PC-3 (cell line): ENCODE data around the gene SLC25A21. TPM values are rescaled to one million over a fixed set of nuclear protein-coding genes. Genes with fewer than 3 reads are reported as not detected.

Experiments used
- ATAC-seq: fragments of 200-7000 bp; cut with Tn5 transposase; 2 replicates; pipeline ENCODE4 v1.9.1; 2020; ENCODE audit warnings: mild to moderate bottlenecking, moderate library complexity
- BruUV-seq: library from RNA; stranded (reverse); fragments of 400-500 nt; replicated peaks from 2 replicates; lab custom pipeline; 2021; lab: Mats Ljungman, UMichigan
- CTCF ChIA-PET: fragments of 300-600 bp; sonication (Branson Sonifier 250); formaldehyde crosslinking; loops from one replicate; lab custom pipeline; 2022; ENCODE audit warnings: antibody characterized with exemption; lab: Charles Lee
- POLR2A ChIA-PET: fragments of 300-600 bp; sonication (Branson Sonifier 250); formaldehyde crosslinking; loops from one replicate; lab custom pipeline; 2022; ENCODE audit warnings: antibody characterized with exemption; ENCODE audit not compliant: unreplicated experiment; lab: Charles Lee
- DNase-seq: peaks from one replicate; pipeline ENCODE4 v3.0.0-alpha.2; 2015
- H2AFZ ChIP-seq: fragments of 300-600 bp; sonication (generic); 2 replicates; pipeline ENCODE4 v1.6.0; 2016; ENCODE audit warnings: antibody characterized with exemption, low read length
- H3F3A ChIP-seq: fragments of 300-600 bp; sonication (generic); one replicate; pipeline ENCODE4 v1.6.0; 2017; ENCODE audit warnings: antibody characterized with exemption, low read length, control low read depth, mild to moderate bottlenecking; ENCODE audit not compliant: unreplicated experiment
- H3K27ac ChIP-seq: fragments of 300-600 bp; sonication (generic); 2 replicates; pipeline ENCODE4 v1.5.1; 2016; ENCODE audit warnings: mild to moderate bottlenecking, low read length
- H3K27me3 ChIP-seq: fragments of 300-600 bp; sonication (generic); 2 replicates; pipeline ENCODE4 v1.6.1; 2016; ENCODE audit warnings: low read length, mixed read lengths
- H3K36me3 ChIP-seq: fragments of 300-600 bp; sonication (generic); 2 replicates; pipeline ENCODE4 v1.6.1; 2016; ENCODE audit warnings: low read depth, mixed run types, low read length, mixed read lengths
- H3K4me1 ChIP-seq: fragments of 300-600 bp; sonication (generic); 2 replicates; pipeline ENCODE4 v1.5.1; 2016; ENCODE audit warnings: low read length; ENCODE audit not compliant: insufficient read depth
- H3K4me2 ChIP-seq: fragments of 300-600 bp; sonication (generic); 2 replicates; pipeline ENCODE4 v1.6.0; 2016; ENCODE audit warnings: low read length
- H3K4me3 ChIP-seq: fragments of 300-600 bp; sonication (generic); 2 replicates; pipeline ENCODE4 v1.5.1; 2016; ENCODE audit warnings: mild to moderate bottlenecking, low read length, mixed read lengths
- H3K79me2 ChIP-seq: fragments of 300-600 bp; sonication (generic); 2 replicates; pipeline ENCODE4 v1.6.1; 2017; ENCODE audit warnings: low read length, mixed read lengths
- H3K9ac ChIP-seq: fragments of 300-600 bp; sonication (generic); 2 replicates; pipeline ENCODE4 v1.6.0; 2016; ENCODE audit warnings: mild to moderate bottlenecking, low read length
- H3K9me2 ChIP-seq: fragments of 300-600 bp; sonication (generic); replicated peaks from 2 replicates; pipeline ENCODE4 v1.6.1; 2016; ENCODE audit warnings: mixed run types, low read length, mixed read lengths
- H3K9me3 ChIP-seq: fragments of 300-600 bp; sonication (generic); 2 replicates; pipeline ENCODE4 v1.6.1; 2016; ENCODE audit warnings: low read length, mixed read lengths
- H4K20me1 ChIP-seq: fragments of 300-600 bp; sonication (generic); 2 replicates; pipeline ENCODE4 v1.6.1; 2016; ENCODE audit warnings: low read length, mixed read lengths
- EZH2 ChIP-seq: fragments of 300-600 bp; sonication (generic); IDR thresholded peaks from one replicate; pipeline ENCODE4 v1.6.1; 2017; ENCODE audit warnings: antibody characterized with exemption, mild to moderate bottlenecking, low read length; ENCODE audit not compliant: unreplicated experiment
- EZH2phosphoT487 ChIP-seq: fragments of 300-600 bp; sonication (generic); IDR thresholded peaks from 2 replicates; pipeline ENCODE4 v1.6.1; 2018; ENCODE audit warnings: mild to moderate bottlenecking, antibody characterized with exemption, low read length, borderline replicate concordance
- intact Hi-C: fragments of 100-400 bp; cut with micrococcal nuclease; formaldehyde crosslinking; loops from 2 replicates; pipeline ENCODE4 v1.9.0; 2023
- total RNA-seq: library from RNA; depleted of rRNA; stranded (reverse); fragments of >200 nt; gene quantifications from 2 replicates; pipeline ENCODE4 v1.2.3, GENCODE V29; 2014
- TF ChIP-seq, protein P1 (sequence below): fragments of 300-600 bp; sonication (generic); conservative IDR thresholded peaks from 2 replicates; pipeline ENCODE4 v1.5.1; 2017; ENCODE audit warnings: antibody characterized with exemption, low read depth, mild to moderate bottlenecking, low read length

Gene SLC25A21
- total RNA-seq, 1 experiment from 2014 or later, result 0.87 TPM

DNA sequence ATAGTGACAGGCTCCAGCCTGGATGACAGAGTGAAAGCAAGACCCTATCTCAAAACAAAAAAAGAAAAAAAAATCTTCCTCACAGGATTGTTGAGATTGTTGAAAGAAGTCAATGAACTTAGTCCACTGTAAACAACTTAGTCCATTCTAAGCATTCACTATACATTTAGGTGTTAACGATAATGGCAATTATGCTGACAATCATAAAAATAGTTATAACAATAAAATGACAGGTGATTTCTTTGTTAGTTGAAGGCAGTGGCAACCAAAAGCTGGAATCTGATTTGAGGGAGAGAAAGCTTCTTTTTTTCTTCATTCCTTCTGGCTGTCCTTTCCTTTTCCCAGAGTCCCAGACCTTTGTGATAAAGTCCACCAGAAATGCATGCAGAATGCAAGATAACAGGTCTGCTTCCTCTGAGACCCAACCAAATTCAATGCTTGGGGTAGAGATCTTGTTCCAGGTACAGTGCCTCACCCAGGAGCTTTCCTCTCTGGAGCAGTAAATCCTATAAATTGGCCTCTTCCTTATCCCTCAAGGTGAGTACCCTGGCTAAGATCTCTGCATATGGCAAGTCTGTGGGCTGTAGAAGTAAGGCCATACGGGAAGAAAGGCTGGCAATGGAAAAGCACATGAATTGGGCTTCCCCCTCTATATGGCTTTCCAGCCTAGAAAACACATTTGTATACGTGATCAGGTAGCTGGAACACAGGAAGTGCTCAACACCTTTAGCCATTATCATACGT, 458.3 kb downstream of the SLC25A21 start:
- DNase-seq, result no peak
- H3F3A ChIP-seq, result no peaks in the 10 kb centered on the region
- H3K9ac ChIP-seq, result no peak overlapping the region
- no TSS peak for BruUV-seq
- intact Hi-C loops, result no loop called here
- H3K9me2 ChIP-seq, result no peaks in the 10 kb centered on the region
- H3K27me3 ChIP-seq, result no peaks in the 10 kb centered on the region
- CTCF ChIA-PET, result interaction anchor here (0.6 kb wide), 1 partner anchor 39 kb away, joined by 3 read pairs; no protein-coding TSS in a partner anchor
- no peaks in the 10 kb centered on the region for H3K9me3 ChIP-seq
- POLR2A ChIA-PET, result no interaction called here
- no peaks in the 10 kb centered on the region for H3K36me3 ChIP-seq
- H3K4me1 ChIP-seq, result peaks cover 11% of the 10 kb centered on the region
- H3K4me3 ChIP-seq, result no peak overlapping the region
- ATAC-seq, result no peak
- H4K20me1 ChIP-seq, result no peaks in the 10 kb centered on the region
- H3K27ac ChIP-seq, result no peak overlapping the region
- H3K79me2 ChIP-seq, result no peaks in the 10 kb centered on the region
- H2AFZ ChIP-seq, result no peak overlapping the region
- no peak for TF ChIP-seq EZH2phosphoT487
- H3K4me2 ChIP-seq, result no peak overlapping the region

DNA sequence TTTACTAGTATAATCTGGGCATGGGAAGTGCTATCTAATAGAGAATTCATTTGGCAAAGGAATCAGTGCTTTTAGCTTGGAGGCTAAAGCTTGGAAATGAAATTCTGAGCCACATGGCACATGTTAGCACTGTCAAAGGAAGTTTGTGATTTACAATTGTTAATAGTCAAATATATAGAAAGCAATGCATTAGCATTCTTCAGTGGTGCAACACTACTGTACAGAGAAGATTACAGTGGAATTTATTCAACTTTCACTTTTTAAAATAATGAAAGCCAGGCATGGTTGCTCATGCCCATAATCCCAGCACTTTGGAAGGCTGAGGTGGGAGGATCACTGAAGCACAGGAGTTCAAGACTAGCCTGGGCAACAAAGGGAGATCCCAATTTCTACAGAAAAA, 464.8 kb downstream of the SLC25A21 start:
- Histone ChIP-seq H3K27me3 (no peaks in the 10 kb centered on the region), H3K9ac (no peak overlapping the region), H3K4me2 (no peak overlapping the region), H3K36me3 (no peaks in the 10 kb centered on the region), H4K20me1 (no peaks in the 10 kb centered on the region), H3K4me3 (no peak overlapping the region), H3K9me3 (no peaks in the 10 kb centered on the region), H3K27ac (no peak overlapping the region), H2AFZ (no peak overlapping the region), H3F3A (no peaks in the 10 kb centered on the region), H3K9me2 (no peaks in the 10 kb centered on the region), H3K79me2 (no peaks in the 10 kb centered on the region), H3K4me1 (no peaks in the 10 kb centered on the region)
- no TSS peak for BruUV-seq
- DNase-seq (no peak), ATAC-seq (no peak)
- TF ChIP-seq EZH2 (no peak), EZH2phosphoT487 (no peak)
- TF ChIP-seq, protein P1, sequence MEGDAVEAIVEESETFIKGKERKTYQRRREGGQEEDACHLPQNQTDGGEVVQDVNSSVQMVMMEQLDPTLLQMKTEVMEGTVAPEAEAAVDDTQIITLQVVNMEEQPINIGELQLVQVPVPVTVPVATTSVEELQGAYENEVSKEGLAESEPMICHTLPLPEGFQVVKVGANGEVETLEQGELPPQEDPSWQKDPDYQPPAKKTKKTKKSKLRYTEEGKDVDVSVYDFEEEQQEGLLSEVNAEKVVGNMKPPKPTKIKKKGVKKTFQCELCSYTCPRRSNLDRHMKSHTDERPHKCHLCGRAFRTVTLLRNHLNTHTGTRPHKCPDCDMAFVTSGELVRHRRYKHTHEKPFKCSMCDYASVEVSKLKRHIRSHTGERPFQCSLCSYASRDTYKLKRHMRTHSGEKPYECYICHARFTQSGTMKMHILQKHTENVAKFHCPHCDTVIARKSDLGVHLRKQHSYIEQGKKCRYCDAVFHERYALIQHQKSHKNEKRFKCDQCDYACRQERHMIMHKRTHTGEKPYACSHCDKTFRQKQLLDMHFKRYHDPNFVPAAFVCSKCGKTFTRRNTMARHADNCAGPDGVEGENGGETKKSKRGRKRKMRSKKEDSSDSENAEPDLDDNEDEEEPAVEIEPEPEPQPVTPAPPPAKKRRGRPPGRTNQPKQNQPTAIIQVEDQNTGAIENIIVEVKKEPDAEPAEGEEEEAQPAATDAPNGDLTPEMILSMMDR, result no peak
- ChIA-PET POLR2A (no interaction called here), CTCF (interaction anchor here (0.6 kb wide), 1 partner anchor 234 kb away, joined by 3 read pairs; no protein-coding TSS in a partner anchor)
- intact Hi-C loops, result no loop called here

DNA sequence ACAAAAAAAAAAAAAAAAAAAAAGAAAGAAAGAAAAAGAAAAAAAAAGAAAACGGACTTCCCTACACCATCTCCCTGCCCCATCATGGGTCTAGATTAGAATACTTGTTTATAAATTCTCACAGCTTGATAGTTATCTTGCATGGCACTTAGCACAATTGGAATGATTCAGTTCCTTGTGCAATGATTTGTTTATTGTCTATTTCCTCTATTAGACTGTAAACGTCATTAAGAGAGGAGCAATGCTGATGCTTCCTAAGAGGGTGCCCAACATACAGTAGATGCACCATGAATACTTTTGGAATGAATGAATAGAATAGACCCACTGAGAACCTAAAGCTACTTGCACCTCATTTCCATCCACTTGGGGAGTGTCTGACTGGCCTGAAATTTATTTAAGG, 469.9 kb downstream of the SLC25A21 start:
- Histone ChIP-seq H3F3A (no peaks in the 10 kb centered on the region), H3K9me3 (no peaks in the 10 kb centered on the region), H3K4me1 (peaks cover 16% of the 10 kb centered on the region), H3K27ac (no peak overlapping the region), H3K9ac (no peak overlapping the region), H3K79me2 (no peaks in the 10 kb centered on the region), H3K4me3 (no peak overlapping the region), H4K20me1 (no peaks in the 10 kb centered on the region), H2AFZ (no peak overlapping the region), H3K36me3 (no peaks in the 10 kb centered on the region), H3K27me3 (no peaks in the 10 kb centered on the region), H3K4me2 (no peak overlapping the region), H3K9me2 (no peaks in the 10 kb centered on the region)
- CTCF ChIA-PET, result no interaction called here
- POLR2A ChIA-PET, result no interaction called here
- no peak for TF ChIP-seq EZH2
- TF ChIP-seq, protein P1, result no peak
- no peak for TF ChIP-seq EZH2phosphoT487
- ATAC-seq, result no peak
- no TSS peak for BruUV-seq
- DNase-seq, result no peak
- intact Hi-C loops, result loop anchor here (5.0 kb wide), 1 partner anchor 45 kb away; no protein-coding TSS in a partner anchor
